CD14-positive monocyte (primary cell): ENCODE data around the gene GHDC. TPM values are rescaled to one million over a fixed set of nuclear protein-coding genes. Genes with fewer than 3 reads are reported as not detected.
"Not testable (repeated sequence)": the region's sequence is repeated elsewhere in the genome, so short reads cannot be mapped to it uniquely, and the experiment has no call there.

Source experiments
- DNase-seq, 3 donors: peaks; one replicate each; pipeline ENCODE4 v3.0.0-alpha.2; 2011 to 2022
- H2AFZ ChIP-seq: 2 replicates; pipeline ENCODE4 v1.6.0; 2012; ENCODE audit warnings: mild to moderate bottlenecking, low read depth, low read length, inconsistent platforms; ENCODE audit not compliant: insufficient read depth, poor library complexity, severe bottlenecking
- H3K27ac ChIP-seq, 2 donors: 1 replicate in 1 of 2; 2 replicates in 1 of 2; pipeline ENCODE4 v1.5.1; 2012 to 2013; ENCODE audit warnings: low read length in 2 of 2, control low read depth in 1 of 2, inconsistent platforms in 1 of 2, low read depth in 1 of 2, mild to moderate bottlenecking in 1 of 2
- H3K27me3 ChIP-seq, 2 donors: one replicate each; pipeline versions ENCODE4 v1.6.0 to v1.6.1; 2011 to 2013; ENCODE audit warnings: low read length in 2 of 2; ENCODE audit not compliant: control insufficient read depth in 2 of 2, insufficient read depth in 2 of 2
- H3K36me3 ChIP-seq, 2 donors: replicated peaks in 1 of 2; 1 replicate in 1 of 2; 2 replicates in 1 of 2; pipeline versions ENCODE4 v1.5.1 to v1.6.1; 2012 to 2013; ENCODE audit warnings: low read length in 2 of 2, control low read depth in 1 of 2, inconsistent platforms in 1 of 2, mild to moderate bottlenecking in 1 of 2; ENCODE audit not compliant: insufficient read depth in 2 of 2, control insufficient read depth in 1 of 2
- H3K4me1 ChIP-seq, 2 donors: 1 replicate in 1 of 2; 2 replicates in 1 of 2; pipeline versions ENCODE4 v1.5.1 to v1.6.1; 2012 to 2013; ENCODE audit warnings: low read length in 2 of 2, control low read depth in 1 of 2, inconsistent platforms in 1 of 2, mild to moderate bottlenecking in 1 of 2, moderate library complexity in 1 of 2; ENCODE audit not compliant: insufficient read depth in 2 of 2, control insufficient read depth in 1 of 2
- H3K4me2 ChIP-seq: replicated peaks from 2 replicates; pipeline ENCODE3; 2012; ENCODE audit warnings: low read length, moderate library complexity, mild to moderate bottlenecking; ENCODE audit not compliant: poor library complexity, severe bottlenecking; ENCODE audit errors: extremely low read depth
- H3K4me3 ChIP-seq, 3 experiments: fragments of 200-600 bp in 1 of 3; sonication (generic) in 1 of 3; replicated peaks in 1 of 3; 1 replicate in 2 of 3; 2 replicates in 1 of 3; pipeline ENCODE4 v1.5.1; 2011 to 2013; ENCODE audit warnings: low read length in 3 of 3, mild to moderate bottlenecking in 3 of 3, control low read depth in 2 of 3, low read depth in 2 of 3, inconsistent platforms in 1 of 3, moderate library complexity in 1 of 3
- H3K79me2 ChIP-seq: 2 replicates; pipeline ENCODE4 v1.6.0; 2012; ENCODE audit warnings: mild to moderate bottlenecking, control low read depth, inconsistent platforms, low read length, moderate library complexity; ENCODE audit not compliant: insufficient read depth
- H3K9ac ChIP-seq: 2 replicates; pipeline ENCODE4 v1.6.0; 2017; ENCODE audit warnings: low read length, mild to moderate bottlenecking; ENCODE audit not compliant: insufficient read depth, poor library complexity, severe bottlenecking
- H3K9me3 ChIP-seq, 2 donors: replicated peaks in 1 of 2; 1 replicate in 1 of 2; 2 replicates in 1 of 2; pipeline versions ENCODE4 v1.5.1 to v1.6.1; 2012 to 2013; ENCODE audit warnings: low read length in 2 of 2, control low read depth in 1 of 2; ENCODE audit not compliant: control insufficient read depth in 1 of 2, insufficient read depth in 1 of 2
- H4K20me1 ChIP-seq: 2 replicates; pipeline ENCODE4 v1.6.0; 2012; ENCODE audit warnings: mild to moderate bottlenecking, low read length, control low read depth, moderate library complexity; ENCODE audit not compliant: insufficient read depth
- H3K27ac Mint-ChIP-seq, 7 donors: one replicate each; pipeline ENCODE4 v1.8.0; 2020; ENCODE audit warnings: mild to moderate bottlenecking in 7 of 7, mixed read lengths in 7 of 7, moderate library complexity in 6 of 7, inconsistent platforms in 2 of 7
- H3K27me3 Mint-ChIP-seq, 3 donors: one replicate each; pipeline ENCODE4 v1.8.0; 2021 to 2022; ENCODE audit warnings: low read depth in 3 of 3, mild to moderate bottlenecking in 3 of 3, mixed read lengths in 3 of 3, moderate library complexity in 3 of 3, inconsistent platforms in 1 of 3
- H3K36me3 Mint-ChIP-seq, 2 donors: one replicate each; pipeline ENCODE4 v1.8.0; 2020; ENCODE audit warnings: mixed read lengths in 2 of 2, inconsistent platforms in 1 of 2, mild to moderate bottlenecking in 1 of 2
- H3K4me1 Mint-ChIP-seq: one replicate; pipeline ENCODE4 v1.8.0; 2020; ENCODE audit warnings: mild to moderate bottlenecking, mixed read lengths
- H3K4me3 Mint-ChIP-seq, 2 donors: one replicate each; pipeline ENCODE4 v1.8.0; 2020; ENCODE audit warnings: mild to moderate bottlenecking in 2 of 2, mixed read lengths in 2 of 2, moderate library complexity in 1 of 2
- H3K9me3 Mint-ChIP-seq, 7 donors: one replicate each; pipeline ENCODE4 v1.8.0; 2020 to 2022; ENCODE audit warnings: mixed read lengths in 7 of 7, mild to moderate bottlenecking in 6 of 7, moderate library complexity in 6 of 7, inconsistent platforms in 2 of 7
- WGBS: methylation state at CpG from one replicate; pipeline ENCODE4 v1.1.5; 2013; ENCODE audit warnings: missing lambda C conversion rate; ENCODE audit not compliant: insufficient coverage; 5-methylcytosine and 5-hydroxymethylcytosine counted together
- intact Hi-C, 2 donors: fragments of 100-400 bp; cut with micrococcal nuclease; formaldehyde crosslinking; loops; one replicate each; pipeline versions ENCODE4 v1.15.0 to v1.15.1; 2023
- polyA plus RNA-seq, 3 donors: library from polyadenylated mRNA; depleted of rRNA in 1 of 3; unstranded in 2 of 3; stranded (reverse) in 1 of 3; fragments of 300-500 nt in 2 of 3; fragments of >200 nt in 1 of 3; fragmentation: Illumina TruSeq in 2 of 3; gene quantifications; 1 replicate in 2 of 3; 2 replicates in 1 of 3; pipeline ENCODE4 v1.2.3, GENCODE V29; 2012 to 2021
- TF ChIP-seq, protein P1 (sequence below): fragments of 200-600 bp; IDR thresholded peaks from one replicate; pipeline ENCODE4 v1.8.0; 2022; ENCODE audit warnings: antibody characterized with exemption, mild to moderate bottlenecking

Gene GHDC
- polyA plus RNA-seq, 3 donors = 20.0 to 31.6 (median 20.6) TPM

DNA sequence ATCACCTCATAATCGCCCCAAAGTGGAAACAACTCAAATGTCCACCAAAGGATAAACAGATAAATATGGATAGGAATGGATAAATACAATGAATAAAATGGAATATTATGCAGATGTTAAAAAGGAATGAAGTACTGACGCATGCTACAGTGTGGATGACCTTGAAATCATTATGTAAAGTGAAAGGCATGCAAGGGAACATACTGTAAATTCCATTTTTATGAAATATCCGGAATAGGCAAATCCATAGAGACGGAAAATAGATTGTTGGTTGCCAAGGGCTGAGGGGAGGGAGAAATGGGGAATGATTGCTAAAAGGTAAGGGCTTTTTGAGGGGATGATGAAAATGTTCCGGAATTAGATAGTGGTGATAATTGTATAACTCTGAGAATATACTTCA is 45.9 kb upstream of the GHDC start:
- Mint-ChIP-seq H3K27ac (no peak overlapping the region), H3K9me3 (no peaks in the 10 kb centered on the region), H3K27me3 (no peaks in the 10 kb centered on the region), H3K4me1 (peaks cover 8% of the 10 kb centered on the region), H3K36me3 (peaks cover 0 to 4% of the 10 kb centered on the region in 2 donors), H3K4me3 (no peak overlapping the region)
- no peaks in the 10 kb centered on the region for H3K36me3 ChIP-seq
- no peaks in the 10 kb centered on the region for H3K9me3 ChIP-seq
- H3K27ac ChIP-seq = no peak overlapping the region
- peaks cover 85% of the 10 kb centered on the region for H4K20me1 ChIP-seq
- H3K4me3 ChIP-seq = no peak overlapping the region
- H3K9ac ChIP-seq = no peak overlapping the region
- peaks cover 0 to 4% of the 10 kb centered on the region in 2 donors for H3K4me1 ChIP-seq
- intact Hi-C loops = no loop called here
- no peaks in the 10 kb centered on the region for H3K27me3 ChIP-seq
- peaks cover 95% of the 10 kb centered on the region for H3K79me2 ChIP-seq
- DNase-seq = no peak
- no peak overlapping the region for H3K4me2 ChIP-seq
- no peak overlapping the region for H2AFZ ChIP-seq
- TF ChIP-seq, protein P1, sequence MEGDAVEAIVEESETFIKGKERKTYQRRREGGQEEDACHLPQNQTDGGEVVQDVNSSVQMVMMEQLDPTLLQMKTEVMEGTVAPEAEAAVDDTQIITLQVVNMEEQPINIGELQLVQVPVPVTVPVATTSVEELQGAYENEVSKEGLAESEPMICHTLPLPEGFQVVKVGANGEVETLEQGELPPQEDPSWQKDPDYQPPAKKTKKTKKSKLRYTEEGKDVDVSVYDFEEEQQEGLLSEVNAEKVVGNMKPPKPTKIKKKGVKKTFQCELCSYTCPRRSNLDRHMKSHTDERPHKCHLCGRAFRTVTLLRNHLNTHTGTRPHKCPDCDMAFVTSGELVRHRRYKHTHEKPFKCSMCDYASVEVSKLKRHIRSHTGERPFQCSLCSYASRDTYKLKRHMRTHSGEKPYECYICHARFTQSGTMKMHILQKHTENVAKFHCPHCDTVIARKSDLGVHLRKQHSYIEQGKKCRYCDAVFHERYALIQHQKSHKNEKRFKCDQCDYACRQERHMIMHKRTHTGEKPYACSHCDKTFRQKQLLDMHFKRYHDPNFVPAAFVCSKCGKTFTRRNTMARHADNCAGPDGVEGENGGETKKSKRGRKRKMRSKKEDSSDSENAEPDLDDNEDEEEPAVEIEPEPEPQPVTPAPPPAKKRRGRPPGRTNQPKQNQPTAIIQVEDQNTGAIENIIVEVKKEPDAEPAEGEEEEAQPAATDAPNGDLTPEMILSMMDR = no peak
- WGBS = 98% methylated on average over 3 of the region's 5 CpGs

DNA sequence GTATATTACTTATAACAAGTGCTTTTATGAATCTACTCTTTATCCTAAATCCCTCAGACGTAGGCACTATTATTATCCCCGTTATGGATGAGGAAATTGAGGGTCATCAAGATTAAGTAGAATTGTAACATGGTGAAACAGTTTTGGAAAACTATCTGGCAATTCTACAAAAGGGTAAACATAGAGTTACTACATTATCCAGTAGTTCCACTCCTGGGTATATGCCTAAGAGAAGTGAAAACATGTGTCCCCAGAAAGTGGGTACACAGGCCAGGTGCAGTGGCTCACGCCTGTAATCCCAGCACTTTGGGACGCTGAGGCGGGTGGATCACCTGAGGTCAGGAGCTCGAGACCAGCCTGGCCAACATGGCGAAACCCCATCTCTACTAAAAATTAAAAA is 45.3 kb upstream of the GHDC start:
- H3K36me3 Mint-ChIP-seq, H3K36me3 ChIP-seq, H3K4me1 ChIP-seq, H3K4me3 ChIP-seq, H3K27ac ChIP-seq, H2AFZ ChIP-seq, H3K9me3 Mint-ChIP-seq, H3K4me2 ChIP-seq, H3K9ac ChIP-seq, H3K27me3 ChIP-seq, H3K4me3 Mint-ChIP-seq, DNase-seq, H3K27me3 Mint-ChIP-seq, H3K9me3 ChIP-seq, intact Hi-C loops: not testable (repeated sequence)
- peaks cover 14% of the 10 kb centered on the region for H3K4me1 Mint-ChIP-seq
- H3K27ac Mint-ChIP-seq = peak overlapping the region in 1 of 7 donors; percentile 16
- H4K20me1 ChIP-seq = peaks cover 91% of the 10 kb centered on the region
- peaks cover 95% of the 10 kb centered on the region for H3K79me2 ChIP-seq
- 100% methylated on average over 3 of the region's 7 CpGs for WGBS
